ENCODE measurements around the gene PHPT1. TPM values are rescaled to one million over a fixed set of nuclear protein-coding genes. Genes with fewer than 3 reads are reported as not detected.

The PHPT1 gene
- total and polyA plus RNA-seq, 2 of the 13 experiments (the other 11 are each of a cell fraction or from before 2014, with no cell fraction given) = 189 to 192 TPM

- TF ChIP-seq ARNTL (CRISPR knock-in tag; IDR thresholded peaks at IDR 0.05) (no peak), JUND (CRISPR knock-in tag; IDR thresholded peaks at IDR 0.05) (no peak), ZNF207 (IDR thresholded peaks at IDR 0.05; ENCODE audit: borderline replicate concordance) (no peak), FOSL1 (CRISPR knock-in tag; IDR thresholded peaks at IDR 0.05; ENCODE audit: borderline replicate concordance) (no peak), SOX6 (IDR thresholded peaks at IDR 0.05) (no peak), SOX6 (CRISPR knock-in tag; IDR thresholded peaks at IDR 0.05) (no peak), ZNF841 (CRISPR knock-in tag; IDR thresholded peaks at IDR 0.05; ENCODE audit: borderline replicate concordance) (peak; percentile 27; the same call in 1 of the 2 replicates), XRCC5 (optimal IDR thresholded peaks at IDR 0.05; ENCODE audit: low read length) (no peak), ZNF235 (CRISPR knock-in tag; IDR thresholded peaks at IDR 0.05; ENCODE audit: borderline replicate concordance) (no peak), KLF6 (CRISPR knock-in tag; IDR thresholded peaks at IDR 0.05) (0 out of 2 replicates have a peak, but pooled peaks have one; percentile 68), ZMYM2 (CRISPR knock-in tag; IDR thresholded peaks at IDR 0.05) (no peak), ZNF770 (CRISPR knock-in tag; IDR thresholded peaks at IDR 0.05) (no peak), ZSCAN20 (CRISPR knock-in tag; IDR thresholded peaks at IDR 0.05; ENCODE audit: borderline replicate concordance) (no peak), ZNF280B (CRISPR knock-in tag; IDR thresholded peaks at IDR 0.05; ENCODE audit: borderline replicate concordance) (no peak), FOXJ3 (CRISPR knock-in tag; IDR thresholded peaks at IDR 0.05; ENCODE audit: borderline replicate concordance) (no peak), PAX8 (CRISPR knock-in tag; IDR thresholded peaks at IDR 0.05; ENCODE audit: borderline replicate concordance) (peak; percentile 43; the same call in 1 of the 2 replicates), ATAD3A (CRISPR knock-in tag; IDR thresholded peaks at IDR 0.05) (no peak), DR1 (CRISPR knock-in tag; IDR thresholded peaks at IDR 0.05) (no peak), TFDP1 (CRISPR knock-in tag; IDR thresholded peaks at IDR 0.05; ENCODE audit: borderline replicate concordance) (no peak), HNF1A (IDR thresholded peaks at IDR 0.05; ENCODE audit: low read depth) (no peak), HNF1A (CRISPR knock-in tag; IDR thresholded peaks at IDR 0.05; ENCODE audit: borderline replicate concordance) (no peak; the same call in 1 of the 2 replicates), SP5 (CRISPR knock-in tag; IDR thresholded peaks at IDR 0.05; ENCODE audit: borderline replicate concordance, low read depth) (0 out of 2 replicates have a peak, but pooled peaks have one; percentile 24)
Measured at GRCh38 chr9:136848393-136849037, 694 bp upstream of the PHPT1 start (continued).

Data from HepG2 (cell line).